Effector CD4-positive, alpha-beta T cell (primary cell): ENCODE results near the gene USH1G.
"Not testable (repeated sequence)": the region's sequence is repeated elsewhere in the genome, so short reads cannot be mapped to it uniquely, and the experiment has no call there.

Source experiments
- DNase-seq: peaks from one replicate; pipeline ENCODE4 v3.0.0-alpha.2; 2020

USH1G gene

DNA sequence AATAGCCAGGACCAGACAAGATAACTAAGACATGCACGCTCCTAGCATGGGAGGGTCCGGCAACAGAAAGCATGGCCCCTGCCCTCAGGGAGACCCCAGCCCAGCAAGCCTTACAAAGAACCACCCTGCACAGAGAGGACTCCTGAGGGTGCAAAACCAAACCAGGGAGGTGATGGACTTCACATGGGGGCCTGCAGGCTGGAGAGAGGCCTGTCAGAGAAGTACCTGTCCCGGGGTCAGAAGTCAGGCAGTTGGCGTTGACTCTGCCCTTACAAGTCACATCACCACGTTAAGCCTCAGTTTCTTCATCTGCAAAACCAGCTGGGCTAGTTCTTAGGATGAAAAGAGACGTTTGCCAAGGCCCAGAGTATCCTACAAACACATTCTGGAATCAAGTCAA, 5.7 kb upstream of the USH1G start:
- no peak for DNase-seq

DNA sequence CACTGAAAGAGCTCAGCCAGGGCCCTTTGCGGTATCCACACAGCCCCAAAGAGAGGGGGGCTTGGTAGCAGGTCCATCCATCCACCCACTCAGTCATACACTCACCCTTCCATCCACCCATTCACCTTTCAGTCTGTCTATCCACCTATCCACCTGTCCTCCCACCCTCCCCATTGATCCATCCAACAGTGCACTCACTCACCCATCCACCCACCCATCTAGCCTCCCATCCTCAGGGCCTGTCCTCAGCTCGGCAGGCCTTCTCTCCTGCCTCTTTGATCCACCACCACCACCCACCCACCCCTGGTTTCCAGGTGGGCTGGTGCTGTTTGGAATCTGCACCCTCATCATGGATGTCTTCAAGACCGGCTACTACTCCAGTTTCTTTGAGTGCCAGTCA, 2.2 kb upstream of the USH1G start:
- DNase-seq, result no peak

DNA sequence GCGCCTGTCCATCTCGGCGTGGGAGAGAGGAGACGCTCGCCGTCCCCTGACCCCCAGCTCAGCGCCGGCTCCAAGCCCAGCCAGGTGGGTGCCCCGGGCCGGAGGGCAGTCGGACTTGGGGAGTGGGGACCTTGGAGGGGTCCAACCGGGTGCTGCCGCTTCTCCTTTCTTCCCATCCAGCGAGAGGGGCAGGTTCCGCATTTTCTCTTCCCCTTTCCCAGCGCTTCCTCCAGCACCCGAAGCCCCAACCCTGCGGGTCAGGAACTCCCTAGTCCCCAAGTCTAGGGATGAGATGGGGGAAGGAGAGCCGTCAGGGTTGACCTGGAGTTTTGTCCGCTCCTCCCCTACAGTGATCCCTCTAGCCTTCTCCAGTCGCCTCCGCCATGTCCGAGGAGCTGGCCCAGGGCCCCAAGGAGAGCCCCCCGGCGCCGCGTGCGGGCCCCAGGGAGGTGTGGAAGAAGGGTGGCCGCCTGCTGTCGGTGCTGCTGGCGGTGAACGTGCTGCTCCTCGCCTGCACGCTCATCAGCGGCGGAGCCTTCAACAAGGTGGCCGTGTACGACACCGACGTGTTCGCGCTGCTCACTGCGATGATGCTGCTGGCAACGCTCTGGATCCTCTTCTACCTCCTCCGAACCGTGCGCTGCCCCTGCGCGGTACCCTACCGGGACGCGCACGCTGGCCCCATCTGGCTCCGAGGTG, 1.3 kb upstream of the USH1G start, which contains the start of gene OTOP2:
TSS of gene OTOP2 (plus strand) at position 24 of the 699 bp plus-strand sequence. CDS start at position 384, 360 bp downstream.
- no peak for DNase-seq

DNA sequence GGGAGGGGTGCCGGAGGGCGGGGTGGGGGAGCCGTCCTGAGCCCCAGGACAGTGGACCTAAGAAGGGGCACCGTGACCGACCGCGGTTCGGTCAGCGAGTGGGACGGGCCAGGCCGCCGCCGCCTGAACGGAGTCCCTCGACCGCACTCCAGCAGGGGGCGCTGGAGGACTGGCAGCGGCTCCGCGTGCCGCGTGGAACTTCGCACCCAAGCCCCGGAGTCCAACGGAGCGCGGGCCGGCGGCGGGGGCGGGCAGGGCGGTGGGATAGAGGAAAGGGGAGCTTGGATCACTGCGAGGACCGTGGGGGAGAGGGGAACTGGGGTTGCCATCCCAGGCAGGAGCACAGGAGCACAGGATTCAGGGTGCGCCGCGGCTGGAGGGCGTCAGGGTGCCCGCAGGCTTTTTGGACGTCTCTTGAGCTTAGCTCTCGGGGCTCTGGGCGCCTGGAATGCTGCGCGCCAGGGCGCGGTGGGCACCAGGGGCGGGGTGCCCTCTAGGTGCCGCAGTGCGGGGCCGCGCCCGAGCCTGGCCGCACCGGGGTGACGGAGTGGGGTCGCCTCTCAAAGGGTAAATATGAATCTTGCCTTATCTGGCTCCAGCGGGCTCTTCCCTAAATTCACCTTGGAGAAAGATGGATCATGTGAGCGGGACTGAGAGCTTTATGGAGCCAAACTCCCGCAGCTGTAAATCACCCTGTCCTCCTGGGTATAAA, 639 bp upstream of the USH1G start:
- DNase-seq, result peak; percentile 62

DNA sequence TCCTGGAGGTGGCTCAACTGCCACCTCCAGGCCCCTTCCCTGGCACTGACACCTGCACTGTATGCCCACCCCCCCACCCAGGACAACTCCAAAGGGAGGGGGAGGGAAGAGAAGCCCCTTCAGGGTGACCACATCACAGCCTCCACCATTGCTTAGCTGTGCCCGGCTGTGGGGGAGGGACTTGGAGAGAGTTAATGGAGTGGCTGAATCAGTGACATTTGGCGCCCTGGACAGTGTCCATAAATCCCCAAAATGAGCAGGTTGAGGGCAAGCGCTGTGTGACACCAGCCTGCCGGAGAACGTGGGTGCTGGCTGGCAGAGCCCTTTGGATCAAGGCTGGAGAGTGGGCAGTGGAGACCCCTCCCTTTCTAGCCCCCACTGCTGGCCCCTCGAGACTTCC, 883 bp downstream of the USH1G start:
- no peak for DNase-seq

DNA sequence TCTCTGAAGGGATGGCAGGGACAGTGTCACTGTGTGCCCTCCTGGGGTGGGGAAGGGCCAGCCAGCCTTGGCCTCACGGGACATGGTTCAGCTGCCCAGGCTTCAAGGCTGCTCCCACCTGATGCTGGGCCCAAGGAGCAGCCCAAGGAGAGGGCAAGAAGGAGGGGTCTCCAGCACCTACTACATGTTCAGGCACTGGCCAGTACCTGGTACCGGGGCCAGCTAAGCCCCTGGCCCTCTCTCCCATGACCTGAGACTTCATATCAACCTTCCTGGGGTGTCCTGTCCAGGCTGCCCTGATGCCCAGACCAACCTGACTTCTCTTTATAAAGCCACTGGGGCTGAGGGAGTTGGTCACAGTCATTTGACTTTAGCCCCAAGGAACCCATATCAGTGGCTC, 1.3 kb downstream of the USH1G start:
- no peak for DNase-seq

DNA sequence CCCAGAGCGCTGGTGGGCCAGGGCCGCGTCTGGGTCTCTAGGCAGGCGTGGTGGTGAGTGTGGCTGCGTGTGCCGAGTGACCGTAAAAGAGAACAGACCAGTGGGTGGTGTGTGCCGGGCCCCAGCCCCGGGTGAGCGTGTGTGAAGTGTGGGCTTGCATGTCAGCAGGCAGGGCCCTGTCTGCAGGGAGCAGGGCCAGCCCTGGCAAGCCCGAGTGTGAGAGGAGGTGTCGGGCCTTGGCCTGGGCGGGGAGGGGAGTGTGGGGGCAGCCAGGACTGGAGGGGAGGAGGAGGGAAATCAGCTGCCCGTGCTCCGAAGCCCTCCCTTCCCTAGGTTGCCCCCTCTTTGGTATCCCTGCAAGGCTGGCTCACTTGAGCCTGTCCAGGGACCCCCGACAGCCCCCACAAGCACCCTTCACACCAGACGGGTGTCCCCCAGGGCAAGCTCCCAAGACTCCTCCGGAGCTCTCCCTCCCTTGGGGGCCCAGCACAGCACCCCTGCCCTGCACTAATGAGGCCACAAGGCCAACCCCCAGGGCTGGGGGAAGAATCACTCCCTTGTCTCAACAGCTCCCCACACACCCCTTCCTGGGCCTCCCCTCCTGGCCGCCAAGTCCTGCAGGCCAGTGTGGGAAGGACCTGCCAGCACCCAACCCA, 1.9 kb downstream of the USH1G start:
- DNase-seq, result no peak

DNA sequence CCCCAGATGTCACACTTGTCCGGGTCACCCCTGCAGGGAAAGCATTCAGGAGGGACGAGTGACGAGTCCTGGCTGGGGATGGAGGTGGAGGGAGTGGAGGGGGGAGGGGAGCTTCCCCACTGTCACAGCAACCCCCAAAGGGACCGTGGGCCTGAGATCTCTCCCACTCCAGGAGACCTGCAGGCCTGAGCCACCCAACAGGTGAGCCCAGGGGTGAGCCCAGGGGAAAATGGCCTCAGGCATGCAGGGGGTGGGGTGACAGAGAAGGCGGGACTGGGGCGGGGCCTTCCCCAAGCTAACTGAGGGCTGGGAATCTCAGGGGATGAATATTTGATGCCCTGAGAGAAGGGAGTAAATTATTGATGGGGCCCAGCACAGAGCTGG, 2.4 kb downstream of the USH1G start:
- no peak for DNase-seq

DNA sequence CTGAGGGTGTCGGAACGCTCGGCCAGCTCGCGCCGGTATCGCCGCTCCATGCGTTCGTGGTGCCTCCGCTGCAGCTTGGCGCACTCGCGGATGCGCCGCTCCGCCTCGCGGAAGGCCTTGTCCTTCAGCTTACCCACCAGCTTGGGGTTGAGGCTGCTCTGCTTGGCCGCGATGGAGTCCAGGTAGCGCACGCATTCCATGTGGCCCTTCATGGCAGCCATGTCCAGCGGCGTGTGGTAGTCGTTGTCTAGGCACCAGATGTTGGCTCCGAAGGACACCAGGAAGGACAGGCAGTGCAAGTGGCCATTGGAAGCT, 2.8 kb downstream of the USH1G start:
- DNase-seq, result no peak

DNA sequence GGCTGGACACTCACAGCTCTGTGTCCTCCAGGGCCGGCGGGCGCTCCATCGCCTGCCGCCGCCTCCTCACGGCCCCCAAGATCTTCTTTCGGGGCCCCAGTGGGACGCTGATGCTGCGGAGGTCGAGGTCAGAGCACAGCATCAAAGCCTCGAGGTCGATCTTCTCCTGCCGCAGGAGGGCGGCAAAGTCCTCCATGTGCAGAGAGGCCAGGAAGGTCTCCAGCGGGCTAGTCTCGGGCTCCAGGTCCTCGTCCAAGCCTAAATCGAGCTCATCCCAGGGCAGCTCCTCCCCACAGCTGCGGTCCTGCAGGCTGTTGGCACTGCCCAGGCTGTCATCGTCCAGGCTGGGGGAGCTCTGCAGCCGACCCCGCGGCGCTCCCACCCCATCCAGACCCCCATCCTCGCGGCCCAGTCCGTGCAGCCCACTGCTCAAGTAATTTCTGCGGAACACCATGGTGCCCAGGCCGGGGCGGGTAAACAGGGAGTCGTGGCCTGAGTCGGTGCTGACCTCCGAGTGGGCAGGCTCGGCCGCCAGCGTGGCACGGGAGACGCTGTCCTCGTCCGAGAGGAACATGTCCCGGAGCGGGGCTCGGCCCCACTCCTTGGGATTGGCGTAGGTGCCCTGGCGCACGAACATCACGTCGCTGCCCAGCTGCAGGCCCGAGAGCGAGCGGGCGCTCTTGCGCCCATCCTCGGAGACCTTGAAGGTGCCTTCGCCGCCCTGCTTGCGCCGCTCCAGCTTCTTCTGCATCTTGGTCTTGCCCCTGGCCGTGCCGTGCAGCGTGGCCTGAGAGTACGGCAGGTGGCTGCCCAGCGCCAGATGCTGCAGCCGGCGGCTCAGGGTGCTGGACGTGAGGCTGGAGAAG, 3.4 kb downstream of the USH1G start:
- DNase-seq, result no peak

DNA sequence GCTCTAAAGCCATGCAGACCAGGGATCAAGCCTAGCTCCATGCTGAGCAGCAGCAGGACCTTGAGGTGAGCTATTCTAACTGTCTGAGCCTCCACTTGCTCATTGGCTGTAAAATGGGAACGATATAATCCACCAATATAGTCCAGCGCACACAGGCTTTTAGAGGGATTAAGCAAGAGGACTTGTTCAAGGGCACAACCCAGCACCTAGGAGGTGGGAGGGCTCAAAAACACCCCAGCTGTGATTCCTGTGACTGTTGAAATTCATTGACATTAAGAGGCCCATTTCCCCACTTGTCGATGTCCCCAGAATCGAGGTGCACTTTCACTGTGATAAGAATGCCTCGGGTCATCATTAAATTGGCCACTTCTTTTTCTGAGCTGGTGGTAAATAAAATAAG, 4.1 kb downstream of the USH1G start:
- DNase-seq, result no peak

DNA sequence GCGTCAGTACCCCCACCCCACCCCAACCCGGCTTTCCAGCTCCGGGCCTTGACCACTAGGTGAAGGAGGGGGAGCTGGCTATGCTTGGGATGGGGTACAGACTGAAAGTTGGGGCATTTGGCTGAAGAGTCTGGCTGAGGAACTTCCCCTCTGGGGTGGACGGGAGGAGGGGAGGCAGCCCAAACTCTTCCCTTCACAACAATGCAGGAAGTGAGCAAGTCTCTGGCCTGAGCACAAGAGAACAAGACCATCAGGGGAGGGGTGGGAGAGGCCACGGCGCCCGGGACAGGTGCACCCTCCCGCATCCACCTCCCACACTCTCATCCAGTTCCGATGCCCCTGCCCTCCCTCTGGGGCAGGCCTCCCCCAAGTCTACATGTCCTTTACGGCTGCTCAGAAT, 5.6 kb downstream of the USH1G start:
- DNase-seq, result no peak

DNA sequence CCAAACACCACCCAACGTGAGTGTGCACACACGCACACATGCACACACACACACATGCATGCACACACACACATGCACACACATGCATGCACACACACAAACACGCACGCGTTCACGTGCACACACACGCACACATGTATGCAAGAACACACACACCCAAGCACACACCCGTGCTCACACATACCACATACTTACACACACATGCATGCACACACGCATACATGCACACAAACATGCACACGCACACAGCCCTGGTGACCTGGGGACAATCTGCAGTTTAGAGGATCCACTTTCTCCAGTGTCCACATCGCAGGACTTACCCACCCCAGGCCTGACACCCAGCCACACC, 6.2 kb downstream of the USH1G start:
- DNase-seq, result no peak

DNA sequence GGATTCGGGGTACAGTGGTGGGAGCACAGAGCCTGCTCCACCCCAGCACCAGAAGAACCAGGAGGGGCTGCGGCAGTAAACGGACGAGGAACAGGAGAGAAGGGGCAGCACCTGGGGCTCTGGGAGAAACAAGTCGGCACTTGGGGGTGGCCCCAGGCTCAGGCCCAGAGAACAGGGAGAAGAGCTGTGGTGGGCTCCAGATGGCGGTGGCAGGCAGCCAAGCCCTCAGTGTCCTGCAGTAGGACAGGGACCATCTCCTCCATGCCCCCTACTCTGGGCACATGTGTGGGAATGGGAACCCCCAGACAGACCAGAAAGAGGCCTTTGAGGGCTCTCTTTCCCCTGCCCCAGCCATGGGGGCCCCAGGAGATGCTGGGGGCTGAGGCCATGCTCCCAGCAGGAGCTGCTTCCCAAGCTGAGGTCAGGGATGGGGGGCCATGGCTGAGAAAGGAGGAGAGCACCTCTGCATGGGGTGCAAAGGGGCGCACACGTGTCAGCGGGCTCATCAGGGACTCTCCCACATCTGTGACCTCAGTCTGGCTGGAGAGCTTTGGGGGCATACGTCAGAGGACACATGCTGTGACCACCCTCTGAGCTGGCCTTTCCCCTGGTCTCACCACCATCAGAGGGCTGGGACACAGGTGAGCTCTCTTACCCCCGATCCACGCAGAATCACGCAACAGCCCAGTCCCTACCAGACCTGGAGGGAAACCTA, 6.8 kb downstream of the USH1G start:
- no peak for DNase-seq

DNA sequence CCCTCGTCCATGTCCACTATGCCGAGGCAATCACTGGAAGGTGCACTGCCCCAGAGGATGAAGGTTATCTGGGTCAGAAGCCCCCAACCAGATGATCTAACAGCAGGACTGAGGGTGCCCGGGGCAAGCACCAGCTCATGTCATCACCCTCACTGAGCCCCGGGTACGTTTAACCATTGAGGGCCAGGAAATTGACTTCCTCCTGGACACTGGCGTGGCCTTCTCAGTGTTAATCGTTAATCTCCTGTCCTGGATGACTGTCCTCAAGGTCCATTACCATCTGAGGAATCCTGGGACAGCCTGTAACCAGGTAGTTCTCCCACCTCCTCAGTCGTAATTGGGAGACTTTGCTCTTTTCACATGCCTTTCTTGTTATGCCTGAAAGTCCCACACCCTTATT, 11.6 kb downstream of the USH1G start:
- not testable (repeated sequence) for DNase-seq

DNA sequence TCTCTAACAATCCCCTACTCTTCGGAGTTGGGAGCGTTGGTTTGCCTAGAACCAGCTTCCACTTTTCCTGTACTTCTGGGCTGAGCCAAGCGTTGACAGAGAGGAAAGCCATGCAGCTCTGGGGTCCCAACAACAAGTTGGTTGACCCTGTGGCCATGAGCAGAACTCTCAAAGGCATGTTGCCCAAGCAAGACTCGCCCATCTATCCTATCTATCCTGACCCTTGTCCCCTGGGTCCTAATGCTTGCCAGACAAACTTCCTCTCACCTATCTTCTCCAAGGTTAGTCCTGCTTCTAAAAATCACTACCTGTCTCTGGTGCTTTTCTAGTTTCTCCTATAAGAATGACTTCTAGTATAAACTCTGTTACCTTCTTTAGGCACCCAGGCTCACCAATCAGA, 14.0 kb downstream of the USH1G start:
- not testable (repeated sequence) for DNase-seq

DNA sequence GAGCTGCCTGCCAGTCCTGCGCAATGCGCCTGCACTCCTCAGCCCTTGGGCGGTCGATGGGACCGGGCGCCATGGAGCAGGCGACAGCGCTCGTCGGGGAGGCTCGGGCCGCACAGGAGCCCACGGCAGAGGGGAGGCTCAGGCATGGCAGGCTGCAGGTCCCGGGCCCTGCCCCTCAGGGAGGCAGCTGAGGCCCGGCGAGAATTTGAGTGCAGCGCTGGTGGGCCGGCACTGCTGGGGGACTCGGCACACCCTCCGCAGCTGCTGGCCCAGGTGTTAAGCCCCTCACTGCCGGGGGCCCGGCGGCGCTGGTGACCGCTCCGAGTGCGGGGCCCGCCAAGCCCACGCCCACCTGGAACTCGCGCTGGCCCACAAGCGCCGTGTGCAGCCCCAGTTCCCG, 16.0 kb downstream of the USH1G start:
- no peak for DNase-seq

DNA sequence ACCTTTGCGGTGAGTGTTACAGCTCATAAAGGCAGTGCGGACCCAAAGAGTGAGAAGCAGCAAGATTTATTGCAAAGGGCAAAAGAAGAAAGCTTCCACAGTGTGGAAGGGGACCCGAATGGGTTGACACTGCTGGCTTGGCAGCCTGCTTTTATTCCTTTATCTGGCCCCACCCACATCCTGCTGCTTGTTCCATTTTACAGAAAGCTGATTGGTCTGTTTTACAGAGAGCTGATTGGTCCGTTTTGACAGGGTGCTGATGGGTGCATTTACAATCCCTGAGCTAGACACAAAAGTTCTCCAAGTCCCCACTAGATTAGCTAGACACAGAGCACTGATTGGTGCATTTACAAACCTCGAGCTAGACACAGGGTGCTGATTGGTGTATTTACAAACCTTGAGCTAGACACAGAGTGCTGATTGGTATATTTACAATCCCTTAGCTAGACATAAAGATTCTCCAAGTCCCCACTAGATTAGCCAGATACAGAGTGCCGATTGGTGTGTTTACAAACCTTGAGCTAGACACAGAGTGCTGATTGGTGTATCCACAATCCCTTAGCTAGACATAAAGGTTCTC, 16.8 kb downstream of the USH1G start:
- DNase-seq, result not testable (repeated sequence)

DNA sequence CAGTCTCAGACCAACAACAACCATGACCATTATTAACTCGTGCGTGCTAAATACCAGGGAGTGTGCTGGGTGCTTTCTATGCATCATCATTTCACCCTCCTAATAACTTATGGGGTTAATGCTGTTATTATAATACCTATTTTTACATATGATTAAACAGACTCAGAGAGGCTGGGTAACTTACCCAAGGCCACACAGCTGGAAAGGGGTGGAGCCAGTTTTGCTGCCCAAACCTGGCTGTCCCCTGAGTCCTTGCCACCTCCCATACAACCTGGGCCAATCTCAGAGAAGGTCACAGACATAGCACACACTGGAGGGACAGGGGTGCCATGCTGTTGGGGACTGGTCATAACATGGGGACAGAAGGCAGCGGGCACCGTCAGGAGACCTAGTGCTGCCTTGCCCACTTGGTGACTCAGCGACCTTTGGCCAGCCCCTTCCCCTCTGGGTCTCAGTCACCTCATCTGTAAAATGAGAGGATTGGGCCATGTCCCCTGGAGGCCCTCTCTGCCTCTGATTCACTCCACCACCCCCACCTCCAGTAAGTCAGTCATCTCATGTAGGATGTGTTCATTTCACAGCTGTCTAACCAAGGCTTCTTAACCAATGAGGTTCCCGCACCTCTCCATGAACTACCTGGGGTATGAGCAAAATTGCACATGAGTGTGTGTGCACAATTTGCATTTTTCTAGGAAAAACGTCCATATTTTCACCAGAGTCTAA, 18.2 kb downstream of the USH1G start:
- DNase-seq, result no peak

DNA sequence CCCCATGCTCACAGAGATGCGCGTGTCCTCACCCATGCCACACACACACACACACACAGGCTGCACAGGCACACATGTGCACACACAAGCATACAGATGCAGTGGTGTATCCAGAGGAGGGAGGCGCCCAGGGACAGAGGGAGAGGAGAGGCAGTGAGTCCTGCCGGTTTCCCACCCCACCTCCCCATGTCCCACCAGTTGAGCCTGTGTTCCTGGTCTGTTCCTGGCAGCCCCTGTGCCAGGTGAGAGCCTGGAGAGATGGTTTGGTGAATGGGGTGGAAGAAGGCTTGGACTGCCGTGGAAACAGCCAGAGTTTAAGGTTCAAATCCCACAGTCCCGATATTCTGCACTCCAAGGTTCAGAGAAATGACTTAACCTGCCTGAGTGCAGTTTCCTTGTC, 19.4 kb downstream of the USH1G start:
- no peak for DNase-seq

DNA sequence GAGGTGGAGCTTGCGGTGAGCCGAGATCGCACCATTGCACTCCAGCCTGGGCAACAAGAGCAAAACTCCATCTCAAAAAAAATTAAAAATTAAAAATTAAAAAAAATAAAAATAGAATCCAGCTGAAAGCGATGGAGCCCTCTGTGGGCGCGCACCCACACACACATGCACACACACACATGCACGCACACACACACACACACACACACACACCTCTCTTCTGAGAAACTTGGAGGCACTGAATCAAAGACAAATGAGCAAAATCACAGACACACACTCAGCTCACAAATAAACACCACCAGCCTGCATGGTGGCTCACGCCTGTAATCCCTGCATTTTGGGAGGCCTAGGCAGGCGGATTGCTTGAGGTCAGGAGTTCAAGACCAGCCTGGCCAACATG, 20.0 kb downstream of the USH1G start:
- DNase-seq, result no peak
